Measurements from ENCODE around the gene RPS18. TPM values are rescaled to one million over a fixed set of nuclear protein-coding genes. Genes with fewer than 3 reads are reported as not detected.

Gene RPS18
- total RNA-seq, 1 donor from 2014 or later, result 1,863 TPM

DNA sequence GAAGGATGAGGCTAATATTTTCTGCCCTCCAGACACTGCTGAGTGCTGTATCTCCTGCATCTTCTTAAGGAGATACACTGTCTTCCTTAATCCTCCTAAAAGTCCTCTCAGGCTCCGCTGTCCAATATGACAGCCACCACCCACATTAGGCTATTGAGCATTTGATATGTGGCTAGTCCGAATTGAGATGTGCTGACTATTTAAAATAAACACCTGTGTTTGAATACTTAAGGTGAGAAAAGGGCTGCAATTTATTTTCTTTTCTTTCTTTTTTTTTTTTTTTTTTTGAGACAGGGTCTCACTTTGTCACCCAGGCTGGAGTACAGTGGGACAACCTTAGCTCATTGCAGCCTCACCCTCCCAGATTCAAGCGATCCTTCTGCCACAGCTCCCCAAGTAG lies 30.0 kb downstream of the RPS18 start:
- Histone ChIP-seq H3K36me3 (peaks cover 23 to 27% of the 10 kb centered on the region in 2 donors), H3K4me1 (peaks cover 7 to 18% of the 10 kb centered on the region in 2 donors), H3K27me3 (no peaks in the 10 kb centered on the region), H3K27ac (no peak overlapping the region), H3K9me3 (no peaks in the 10 kb centered on the region), H3K4me3 (no peak overlapping the region)
- DNase-seq (ENCODE audit: low spot score in 2 of 2), result no peak
- intact Hi-C loops (cut with DNase I), result no loop called here
- TF ChIP-seq CTCF (IDR thresholded peaks at IDR 0.05), result no peak

- DNase-seq (ENCODE audit: low spot score in 2 of 2), result no peak
- H3K9me3 ChIP-seq, result no peaks in the 10 kb centered on the region
- no peak overlapping the region for H3K4me3 ChIP-seq
- peaks cover 23 to 31% of the 10 kb centered on the region in 2 donors for H3K36me3 ChIP-seq
- intact Hi-C loops (cut with DNase I), result no loop called here
- peaks cover 0 to 10% of the 10 kb centered on the region in 2 donors for H3K4me1 ChIP-seq
- H3K27me3 ChIP-seq, result no peaks in the 10 kb centered on the region
- TF ChIP-seq CTCF (IDR thresholded peaks at IDR 0.05), result no peak
- no peak overlapping the region for H3K27ac ChIP-seq
Measured at GRCh38 chr6:33304216-33304615, 32.3 kb downstream of the RPS18 start.

DNA sequence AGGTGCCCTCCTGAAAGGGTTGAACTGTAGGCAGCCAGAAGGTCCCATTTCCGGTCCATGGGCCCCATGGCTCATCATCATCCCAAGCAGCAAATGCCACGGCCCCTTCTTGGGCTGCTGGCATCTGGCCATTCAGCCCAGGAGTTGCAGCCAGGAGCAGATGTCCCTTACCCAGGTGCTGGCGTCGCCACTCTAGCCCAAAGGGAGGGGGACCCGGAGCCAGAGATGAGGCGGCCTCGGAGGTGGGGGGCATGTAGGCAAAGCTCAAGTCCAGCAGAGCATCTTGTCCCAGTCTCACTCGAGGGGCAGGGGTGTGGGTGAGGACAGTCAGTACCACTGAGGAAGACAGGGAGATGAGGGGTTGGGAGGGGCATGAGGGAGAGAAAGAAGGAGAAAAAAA lies 33.2 kb downstream of the RPS18 start:
- peaks cover 23 to 31% of the 10 kb centered on the region in 2 donors for H3K36me3 ChIP-seq
- H3K9me3 ChIP-seq, result no peaks in the 10 kb centered on the region
- no peak for DNase-seq (ENCODE audit: low spot score in 2 of 2)
- no peak overlapping the region for H3K4me3 ChIP-seq
- H3K4me1 ChIP-seq, result peaks cover 0 to 7% of the 10 kb centered on the region in 2 donors
- intact Hi-C loops (cut with DNase I), result no loop called here
- H3K27ac ChIP-seq, result no peak overlapping the region
- TF ChIP-seq CTCF (IDR thresholded peaks at IDR 0.05), result no peak
- no peaks in the 10 kb centered on the region for H3K27me3 ChIP-seq

DNA sequence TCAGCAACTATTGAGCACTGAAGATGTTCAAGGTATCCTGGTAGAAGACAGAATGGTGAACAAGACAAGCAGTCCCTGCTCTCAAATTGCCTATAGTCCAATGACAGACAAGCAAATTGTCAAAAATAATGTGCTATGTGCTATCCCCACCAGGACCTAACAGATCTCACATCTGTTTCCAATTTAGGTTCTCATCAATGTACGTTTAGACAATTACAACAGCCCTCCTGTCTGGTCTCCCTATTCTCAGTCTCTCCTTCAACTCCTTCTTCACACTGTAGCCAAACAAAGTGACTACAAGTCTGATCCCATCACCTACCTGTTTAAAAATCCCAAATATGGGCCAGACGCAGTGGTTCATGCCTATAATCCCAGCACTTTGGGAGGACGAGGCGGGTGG lies 34.5 kb downstream of the RPS18 start:
- intact Hi-C loops (cut with DNase I), result no loop called here
- Histone ChIP-seq H3K27ac (no peak overlapping the region), H3K9me3 (no peaks in the 10 kb centered on the region), H3K4me1 (no peaks in the 10 kb centered on the region), H3K36me3 (peaks cover 29 to 31% of the 10 kb centered on the region in 2 donors), H3K4me3 (no peak overlapping the region), H3K27me3 (no peaks in the 10 kb centered on the region)
- DNase-seq (ENCODE audit: low spot score in 2 of 2), result no peak
- TF ChIP-seq CTCF (IDR thresholded peaks at IDR 0.05), result no peak

GRCh38 chr6:33312361-33313104 lies 40.7 kb downstream of the RPS18 start:
- no peaks in the 10 kb centered on the region for H3K9me3 ChIP-seq
- peak overlapping the region; percentile 60 to 82 for H3K4me3 ChIP-seq
- peaks cover 0 to 24% of the 10 kb centered on the region in 2 donors for H3K4me1 ChIP-seq
- no peaks in the 10 kb centered on the region for H3K27me3 ChIP-seq
- TF ChIP-seq CTCF (IDR thresholded peaks at IDR 0.05), result no peak
- H3K27ac ChIP-seq, result peak overlapping the region; percentile 87 to 97
- H3K36me3 ChIP-seq, result peaks cover 5% of the 10 kb centered on the region in 2 donors
- intact Hi-C loops (cut with DNase I), result loop anchor here (2.0 to 10.0 kb wide), 2 partner anchors 14 to 1648 kb away; partner anchors contain the start of genes C6orf47, CSNK2B, GPANK1 and LY6G5B
- peak in 1 of 2 donors; percentile 82 for DNase-seq (ENCODE audit: low spot score in 2 of 2)
